NCI-H2029 treated with DMSO at 0.1 percent for 48 hours (cell line): ENCODE measurements around the gene SDK1.
"Not testable (repeated sequence)": the region's sequence is repeated elsewhere in the genome, so short reads cannot be mapped to it uniquely, and the experiment has no call there.

Source experiments
- DNase-seq: peaks from one replicate; lab custom pipeline; 2025; lab: John Stamatoyannopoulos, UW

Gene SDK1

DNA sequence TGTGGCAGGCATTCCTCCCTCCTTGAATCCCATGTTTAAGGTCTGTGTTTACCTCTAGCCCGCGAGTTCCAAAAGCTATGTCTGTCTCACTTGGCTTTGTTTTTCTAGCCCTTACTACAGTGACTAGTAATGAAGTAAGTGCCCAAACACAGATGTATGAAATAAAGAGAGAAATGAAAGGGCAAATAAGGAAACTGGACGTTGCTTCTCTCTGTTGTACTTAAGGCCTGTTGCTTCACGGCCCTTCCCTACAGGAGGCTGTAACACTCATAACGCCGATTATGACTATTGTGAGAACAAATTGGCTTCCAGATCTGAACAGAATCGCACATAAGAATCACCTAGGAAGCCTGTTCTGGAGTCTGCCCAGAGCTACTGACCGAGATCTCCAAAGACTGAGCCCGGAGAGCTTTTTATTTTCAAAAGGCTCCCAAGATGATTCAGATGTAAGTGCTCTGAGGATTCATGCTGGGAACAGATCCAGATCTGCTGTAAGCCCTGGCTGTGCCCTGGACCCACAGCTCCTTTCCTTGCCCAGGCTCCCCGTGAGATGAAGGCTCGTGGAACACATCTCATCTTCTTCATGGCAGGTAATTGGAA, 432.6 kb downstream of the SDK1 start:
- DNase-seq, result no peak

DNA sequence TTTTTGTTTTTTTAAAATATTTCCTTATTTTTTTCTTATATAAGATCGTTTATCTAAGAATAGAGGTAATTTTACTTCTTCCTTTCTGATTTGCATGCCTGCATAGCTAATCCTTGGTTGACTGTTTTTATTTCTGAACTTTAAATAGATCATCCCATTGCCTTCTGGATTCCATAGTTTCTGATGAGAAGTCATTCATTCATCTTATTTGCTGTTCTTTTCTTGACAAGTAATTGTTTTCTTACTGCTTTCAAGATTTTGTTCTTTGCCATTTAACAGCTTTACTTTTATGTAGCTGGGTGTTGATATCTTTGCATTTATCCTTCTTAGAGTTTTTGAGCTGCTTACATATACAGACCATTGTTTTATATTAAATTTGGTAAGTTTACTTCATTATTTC, 437.9 kb downstream of the SDK1 start:
- no peak for DNase-seq

DNA sequence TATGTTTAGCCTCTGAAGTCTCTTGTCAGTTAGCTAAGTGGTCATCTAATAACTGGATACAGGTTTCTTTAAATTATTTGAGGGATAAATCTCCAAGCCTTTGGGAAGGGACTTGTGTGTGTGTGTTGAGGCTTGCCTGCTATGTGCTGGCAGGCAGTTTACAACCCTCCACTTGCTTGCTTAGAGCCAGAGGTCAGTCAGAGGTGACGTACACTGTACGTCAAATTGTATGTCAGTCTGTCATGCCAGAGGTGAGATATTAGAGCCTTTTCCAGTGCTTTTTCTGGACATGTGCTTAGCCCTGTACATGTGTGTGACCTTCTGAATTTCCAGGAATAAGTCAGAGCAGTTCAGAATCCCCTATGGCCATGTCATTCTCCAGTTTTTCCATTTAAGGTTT, 438.9 kb downstream of the SDK1 start:
- no peak for DNase-seq

DNA sequence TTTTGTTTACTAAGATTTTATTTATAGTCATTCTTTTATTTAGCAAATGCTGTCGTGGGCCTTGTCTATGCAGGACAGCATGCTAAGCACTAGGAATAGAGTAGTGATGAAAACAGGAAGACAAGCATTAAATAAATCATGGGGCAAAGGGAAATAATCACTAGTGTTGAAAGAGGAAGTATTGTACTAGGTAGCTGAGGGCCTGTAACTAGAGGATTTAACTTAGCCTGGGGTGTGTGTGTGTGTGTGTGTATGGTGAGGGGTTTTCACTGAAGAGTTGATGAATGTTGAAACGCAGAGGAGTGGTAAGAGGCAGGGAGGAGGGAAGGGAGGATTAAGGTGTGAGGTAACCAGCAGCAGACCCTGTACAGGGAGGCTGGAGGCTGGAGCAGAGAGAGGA, 446.4 kb downstream of the SDK1 start:
- DNase-seq, result no peak

DNA sequence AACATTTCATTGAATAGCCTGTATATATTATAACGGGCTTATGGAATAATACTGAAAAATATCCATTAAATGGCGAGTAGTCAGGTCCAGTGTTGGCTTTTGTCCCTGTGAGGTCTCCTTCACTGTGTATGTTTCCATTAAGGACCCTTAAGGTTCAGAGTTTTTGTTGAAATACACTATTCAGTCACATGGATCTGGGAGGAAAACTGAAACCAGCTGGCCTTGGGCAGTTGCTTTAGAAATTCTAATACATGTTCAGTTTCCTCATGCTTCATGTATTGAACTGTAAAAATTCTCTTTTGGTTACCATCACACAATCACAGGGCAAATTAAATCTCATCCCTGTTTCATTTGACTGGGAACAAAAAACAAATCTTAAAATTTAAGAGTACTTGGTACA, 447.3 kb downstream of the SDK1 start:
- no peak for DNase-seq

DNA sequence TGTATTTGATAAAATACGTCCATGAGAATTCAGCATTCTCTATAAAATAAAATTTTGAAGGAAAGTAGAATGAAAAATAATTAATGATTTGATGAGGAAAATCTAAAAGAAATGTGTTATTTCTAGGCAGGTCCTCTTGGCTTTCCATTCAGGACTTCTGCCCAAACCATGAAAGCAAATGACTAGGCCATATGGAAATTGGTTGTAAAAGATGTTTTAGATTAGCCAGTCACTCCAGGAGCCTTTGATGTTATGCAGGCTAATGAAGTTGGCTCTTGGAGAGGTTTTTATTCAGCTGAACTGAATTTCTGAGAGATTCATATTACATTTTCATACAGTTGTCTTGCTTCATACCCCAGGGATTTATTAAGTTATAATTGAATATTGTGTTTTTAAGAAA, 452.8 kb downstream of the SDK1 start:
- no peak for DNase-seq

DNA sequence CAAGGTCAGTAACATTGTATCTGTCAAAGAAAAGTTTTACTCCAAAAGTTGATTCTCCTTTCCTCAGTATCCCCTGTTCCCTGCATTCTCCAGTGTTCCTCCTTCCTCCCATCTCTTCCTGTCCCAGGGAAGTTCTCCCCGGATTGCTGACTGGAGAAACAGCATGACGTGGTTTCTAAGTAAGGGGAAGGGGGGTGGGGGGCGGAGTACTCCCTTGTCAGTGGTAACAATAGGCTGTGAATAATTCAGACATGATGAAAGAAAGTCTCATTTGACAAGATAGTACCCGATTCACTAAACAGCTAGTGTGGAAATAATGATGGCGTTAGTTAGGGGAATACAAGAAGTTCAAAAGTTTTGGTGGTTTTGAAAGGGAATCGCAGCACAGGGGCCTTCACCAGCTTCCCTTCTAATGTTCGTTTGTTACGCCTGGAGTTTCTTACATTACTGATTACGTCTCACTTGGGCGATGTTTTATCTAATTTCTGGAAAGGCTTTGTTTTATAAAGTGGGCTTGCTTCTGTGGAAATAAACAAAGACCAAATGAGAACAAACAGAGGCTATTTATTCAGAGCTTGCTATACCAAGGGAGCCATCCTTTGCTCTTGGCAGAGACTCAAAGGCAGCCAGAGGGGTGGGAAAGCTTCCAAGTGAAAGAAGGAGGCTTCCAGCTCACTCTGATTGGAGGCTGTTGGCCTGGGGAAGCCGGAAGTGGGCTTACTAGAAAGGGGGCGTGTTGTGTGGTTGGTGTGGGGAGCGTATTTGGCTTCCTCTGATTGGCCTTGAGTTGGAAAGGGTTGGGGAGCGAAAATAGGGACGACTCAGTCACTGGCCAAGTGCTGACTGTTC, 453.7 kb downstream of the SDK1 start:
- DNase-seq, result peak; percentile 93

DNA sequence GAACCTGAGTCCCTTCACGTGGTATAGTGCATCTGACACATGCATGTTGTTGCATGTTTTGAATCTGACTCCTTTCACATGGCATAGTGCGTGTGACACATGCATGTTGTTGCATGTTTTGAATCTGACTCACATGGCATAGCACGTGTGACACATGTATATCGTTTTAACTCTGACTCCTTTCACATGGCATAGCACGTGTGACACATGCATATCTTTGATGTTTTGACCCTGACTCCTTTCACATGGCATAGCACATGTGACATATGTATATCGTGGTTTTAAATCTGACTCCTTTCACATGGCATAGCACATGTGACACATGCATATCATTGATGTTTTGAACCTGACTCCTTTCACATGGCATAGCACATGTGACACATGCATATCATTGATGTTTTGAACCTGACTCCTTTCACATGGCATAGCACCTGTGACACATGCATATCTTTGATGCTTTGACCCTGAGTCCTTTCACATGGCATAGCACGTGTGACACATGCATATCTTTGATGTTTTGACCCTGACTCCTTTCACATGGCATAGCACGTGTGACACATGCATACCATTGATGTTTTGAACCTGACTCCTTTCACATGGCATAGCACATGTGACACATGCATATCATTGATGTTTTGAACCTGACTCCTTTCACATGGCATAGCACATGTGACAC, 454.9 kb downstream of the SDK1 start:
- not testable (repeated sequence) for DNase-seq

DNA sequence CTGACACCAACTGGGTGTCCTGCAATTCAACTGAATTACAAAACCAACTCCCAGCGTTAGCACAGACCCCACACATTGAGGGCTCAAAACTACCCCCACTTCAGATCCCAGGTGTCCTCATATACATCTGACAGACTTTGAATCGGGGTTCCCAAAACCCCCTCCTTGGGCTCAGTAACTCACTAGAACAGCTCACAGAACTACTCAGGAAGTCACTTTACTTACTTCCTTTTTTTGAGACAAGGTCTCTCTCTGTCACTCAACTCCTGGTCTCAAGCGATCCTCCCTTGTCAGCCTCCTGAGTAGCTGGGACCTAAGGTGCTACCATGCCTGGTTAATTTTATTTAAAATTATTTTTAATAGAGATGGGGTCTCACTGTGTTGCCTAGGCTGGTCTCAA, 456.0 kb downstream of the SDK1 start:
- no peak for DNase-seq

DNA sequence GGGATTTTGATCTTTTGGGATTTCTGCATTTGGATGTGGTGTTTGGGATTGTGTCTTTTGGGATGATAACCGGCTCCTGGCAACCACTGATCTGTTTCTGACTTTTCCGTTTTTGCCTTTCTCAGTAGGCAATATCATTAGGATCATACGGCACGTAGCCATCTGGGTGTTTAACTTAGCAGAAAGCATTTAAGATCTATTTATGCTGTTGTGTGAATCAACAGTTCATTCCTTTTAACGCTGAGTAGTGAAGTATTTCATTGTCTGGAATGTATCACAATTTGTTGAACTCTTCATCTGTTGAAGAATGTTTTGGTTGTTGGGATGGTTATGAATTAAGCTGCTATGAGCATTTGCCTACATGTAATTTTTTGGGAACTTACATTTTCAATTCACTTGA, 459.6 kb downstream of the SDK1 start:
- DNase-seq, result no peak

DNA sequence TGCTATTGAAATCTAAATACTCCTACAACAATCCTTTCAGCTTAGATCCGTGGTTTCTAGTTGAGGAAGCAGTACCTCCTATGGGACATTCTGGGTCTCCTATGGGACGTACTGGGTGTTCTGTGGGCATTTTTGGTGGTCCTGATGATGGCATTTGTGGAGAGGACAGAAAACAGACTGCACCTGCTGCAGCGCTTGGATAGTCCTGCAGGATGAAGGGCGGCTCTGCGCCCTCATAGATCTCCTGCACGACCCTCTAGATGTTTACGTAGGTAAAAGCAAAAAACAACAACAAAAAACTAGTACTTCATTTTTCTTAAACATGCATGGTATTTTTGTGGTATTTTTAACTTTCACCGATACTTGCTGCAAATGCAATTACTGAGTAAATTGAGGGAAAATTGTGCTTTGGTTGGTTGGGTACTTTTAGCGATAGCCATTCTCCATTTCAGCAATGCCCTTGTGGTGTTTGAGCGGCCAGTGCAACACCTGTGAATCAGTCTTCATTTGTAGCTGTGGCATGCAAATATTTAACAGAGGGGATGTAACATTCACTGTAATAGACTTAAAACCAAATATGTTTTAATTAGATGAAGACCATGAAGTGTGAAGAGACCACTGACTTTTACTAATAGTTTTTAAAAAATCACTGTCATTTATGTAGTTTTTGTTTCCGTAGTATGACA, 461.2 kb downstream of the SDK1 start:
- DNase-seq, result no peak

DNA sequence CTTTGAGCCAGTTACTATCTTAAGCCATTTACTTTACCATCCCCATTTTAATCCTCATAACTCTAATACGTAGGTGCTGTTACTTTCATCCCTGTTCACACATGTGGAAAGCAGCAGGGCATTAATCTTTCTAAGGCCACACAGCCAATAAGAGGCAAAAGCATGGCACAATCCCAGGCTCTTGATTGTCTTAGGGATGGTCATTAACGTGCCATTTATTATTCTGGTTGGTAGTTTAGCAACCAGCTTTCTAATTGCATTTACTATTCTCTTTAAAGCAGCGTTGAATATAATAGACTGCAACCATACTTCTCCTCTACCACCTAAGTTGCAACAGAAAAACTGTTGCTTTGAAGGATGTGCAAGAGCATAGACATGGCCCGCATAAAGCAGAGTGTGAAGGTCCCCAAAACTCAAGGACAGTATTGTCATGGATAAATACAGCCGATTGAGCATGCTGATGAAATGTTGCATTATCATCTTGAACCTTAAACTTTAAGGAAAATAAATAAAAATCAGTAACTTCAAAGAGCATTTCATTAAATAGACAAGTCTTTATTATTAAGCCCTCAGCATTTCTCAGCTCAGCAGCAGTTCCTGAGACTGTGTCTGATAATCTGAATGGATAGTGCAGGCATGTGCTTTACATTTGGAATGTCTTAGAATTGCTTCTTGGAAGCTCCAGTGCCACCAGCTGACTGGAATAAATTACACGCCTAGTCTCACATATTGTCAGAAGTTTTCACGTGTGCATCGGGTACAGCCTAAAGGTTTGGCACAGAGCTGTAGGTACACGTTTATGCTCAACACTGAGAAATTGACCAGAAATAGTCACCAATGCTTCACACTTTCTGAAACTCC, 467.1 kb downstream of the SDK1 start:
- no peak for DNase-seq

DNA sequence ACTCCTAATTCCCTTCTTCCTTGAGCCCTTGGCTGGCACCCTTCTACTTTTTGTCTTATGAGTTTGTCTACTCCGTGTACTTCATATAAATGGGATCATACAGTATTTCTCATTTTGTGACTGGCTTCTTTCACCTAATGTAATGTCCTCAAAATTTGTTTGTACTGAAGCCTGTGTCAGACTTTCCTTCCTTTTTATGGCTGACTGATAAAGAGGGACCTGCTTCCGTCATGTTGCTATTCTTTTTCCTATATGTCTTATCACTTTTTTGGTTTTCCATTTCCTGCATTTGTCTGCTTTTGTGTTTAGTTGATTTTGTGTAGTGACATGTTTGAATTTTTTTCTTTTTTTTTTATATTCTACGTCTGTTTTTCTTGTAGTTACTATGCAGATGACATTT, 470.9 kb downstream of the SDK1 start:
- no peak for DNase-seq

DNA sequence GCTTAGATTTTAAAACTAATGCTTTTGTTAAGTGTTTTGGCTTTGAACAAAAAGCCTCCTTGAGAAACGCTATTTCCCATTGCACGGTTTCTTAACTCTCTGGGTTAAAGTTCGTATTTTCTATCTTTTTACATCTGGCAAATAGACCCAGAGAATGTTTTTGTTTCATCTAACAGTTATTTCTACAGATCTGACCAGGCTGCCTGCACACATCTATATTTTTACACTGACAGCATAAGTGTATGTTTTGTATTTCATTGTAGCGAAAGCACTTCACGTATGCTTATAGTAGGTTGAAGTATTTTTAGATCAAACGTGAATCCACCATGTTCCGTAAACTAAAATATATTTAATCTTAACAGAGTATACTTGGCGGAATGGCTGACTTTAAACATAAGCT, 477.3 kb downstream of the SDK1 start:
- no peak for DNase-seq

DNA sequence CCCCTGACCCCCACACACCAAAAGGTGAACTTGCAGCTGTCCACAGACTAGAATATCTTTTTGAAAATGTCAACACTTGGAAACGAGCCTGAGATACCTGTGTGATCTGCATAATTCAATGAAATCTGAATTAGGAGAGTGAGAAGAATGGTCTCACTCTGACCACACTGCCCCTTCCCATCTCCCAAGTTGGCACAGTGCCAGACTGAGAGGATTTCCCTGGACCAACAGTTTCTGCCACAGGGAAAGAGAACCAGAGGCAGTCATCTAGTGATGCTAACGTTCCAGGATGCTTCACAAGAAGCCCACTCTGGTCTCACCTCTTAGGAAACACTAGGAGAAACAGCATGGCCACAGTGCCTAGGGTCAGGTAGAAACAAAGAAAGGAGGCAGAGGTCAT, 479.0 kb downstream of the SDK1 start:
- no peak for DNase-seq

DNA sequence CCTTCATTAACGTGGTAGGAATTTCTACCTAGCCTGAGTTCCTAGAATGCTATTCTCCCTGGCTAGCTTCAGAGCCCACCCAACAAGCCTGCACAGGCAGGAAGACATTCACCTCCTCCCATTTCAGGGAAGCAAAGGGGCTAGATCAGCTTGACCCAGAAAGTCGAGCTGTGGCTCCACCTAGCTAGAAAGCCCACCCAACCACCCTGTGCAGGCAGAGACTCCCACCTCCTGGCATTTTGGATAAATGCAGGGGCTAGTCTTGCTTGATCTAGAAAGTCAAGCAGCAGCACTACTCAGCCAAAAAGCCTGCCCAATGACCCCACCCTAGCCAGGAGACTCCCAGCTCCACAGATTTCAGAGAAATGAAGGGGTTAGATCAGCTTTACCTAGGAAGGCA, 479.5 kb downstream of the SDK1 start:
- no peak for DNase-seq

DNA sequence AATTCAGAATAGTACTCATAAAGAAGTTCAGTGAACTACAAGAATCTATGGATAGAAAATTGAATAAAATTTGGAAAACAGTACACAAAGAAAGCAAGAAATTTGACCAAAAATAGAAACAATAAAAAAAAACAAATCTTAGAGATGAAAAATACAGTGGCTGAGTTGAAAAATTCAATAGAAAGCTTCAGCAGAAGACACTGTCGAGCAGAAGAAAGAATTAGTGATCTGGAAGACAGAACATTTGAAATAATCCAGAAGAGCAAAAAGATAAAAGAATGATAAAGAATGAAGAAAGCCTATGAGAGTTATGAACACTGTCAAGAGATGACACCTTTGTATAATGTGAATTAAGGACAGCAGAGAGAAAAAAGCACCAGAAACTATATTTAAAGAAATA, 480.6 kb downstream of the SDK1 start:
- DNase-seq, result no peak

DNA sequence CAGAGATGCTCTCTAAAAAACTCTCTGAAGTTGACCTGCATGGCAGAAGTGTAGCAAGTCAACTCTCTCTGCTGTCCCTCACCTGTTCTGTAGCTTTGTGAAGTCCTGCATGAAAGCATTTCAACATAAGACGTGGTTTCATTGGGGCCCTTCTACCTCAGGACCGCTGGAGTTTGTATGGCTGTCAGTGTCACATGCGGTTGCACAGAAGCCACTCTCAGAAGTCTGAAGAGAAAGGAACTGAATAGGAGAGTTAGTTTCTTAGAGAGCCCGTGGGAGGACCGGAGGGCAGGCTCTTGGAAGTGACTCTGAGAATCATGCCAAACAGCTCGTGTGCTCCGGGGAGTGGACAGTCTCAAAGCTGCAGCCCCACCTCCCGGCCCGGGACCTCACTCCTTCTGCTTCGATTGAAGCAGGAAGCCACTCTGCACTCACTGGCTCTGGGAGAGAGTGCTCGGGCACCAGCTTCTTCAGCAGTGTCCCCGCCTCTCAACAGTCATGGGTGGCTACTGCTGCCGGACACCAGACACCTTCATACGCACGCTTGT, 486.7 kb downstream of the SDK1 start:
- no peak for DNase-seq

DNA sequence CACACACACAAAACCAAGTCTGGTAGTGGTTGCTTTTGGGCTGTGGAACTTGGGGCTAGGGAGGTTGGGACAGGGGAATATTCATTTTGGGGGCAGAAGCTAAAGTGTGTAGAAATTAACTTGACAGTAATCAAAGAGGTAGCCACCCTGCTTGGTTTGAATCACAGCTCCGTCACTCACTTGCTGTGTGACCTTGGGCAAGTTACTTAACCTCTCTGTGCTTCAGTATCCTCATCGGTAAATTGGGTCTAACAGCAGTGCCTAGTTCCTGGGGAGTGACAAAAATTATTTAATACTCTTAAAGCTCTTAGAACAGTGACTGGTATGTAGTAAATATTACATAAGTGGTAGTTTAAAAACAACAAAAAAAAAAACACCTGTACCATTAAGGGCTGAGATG, 489.8 kb downstream of the SDK1 start:
- no peak for DNase-seq

DNA sequence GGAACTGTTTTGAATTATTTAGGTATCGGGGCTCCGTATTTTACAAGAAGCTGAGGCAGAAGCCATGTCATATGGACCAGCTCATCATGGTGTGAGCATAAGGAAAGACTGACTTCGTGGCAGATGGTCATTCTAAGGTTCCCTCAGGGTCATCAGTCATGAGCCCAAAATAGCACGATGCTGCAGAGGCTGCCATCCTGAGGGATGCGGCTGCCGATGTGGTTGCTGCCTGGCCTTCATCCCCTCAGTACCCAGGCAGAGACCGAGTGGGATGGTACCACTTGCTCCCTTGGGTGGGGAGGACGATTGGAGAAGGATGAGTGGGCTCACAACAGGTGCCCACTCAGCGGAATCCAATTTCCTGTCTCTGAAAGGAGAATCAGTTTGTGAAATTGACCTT, 490.3 kb downstream of the SDK1 start:
- no peak for DNase-seq

DNA sequence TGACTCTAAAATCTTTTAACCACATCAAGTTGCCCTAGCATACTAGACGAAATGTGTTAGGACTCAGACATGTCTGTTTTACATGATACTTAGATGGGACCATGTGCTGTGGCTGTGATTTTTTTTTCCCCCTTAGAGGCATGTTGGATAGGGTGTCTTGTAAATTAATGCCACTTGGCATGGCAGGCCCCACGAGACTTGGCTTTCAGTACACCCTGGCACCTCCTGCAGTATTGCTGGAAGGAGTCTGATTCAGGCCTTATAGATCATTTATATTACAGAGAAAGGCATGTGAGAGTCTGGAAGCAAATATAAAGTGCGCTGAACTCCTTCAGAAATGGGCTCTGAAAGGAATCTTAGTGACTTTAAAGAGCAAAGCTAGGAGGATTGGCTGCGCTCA, 494.1 kb downstream of the SDK1 start:
- no peak for DNase-seq

DNA sequence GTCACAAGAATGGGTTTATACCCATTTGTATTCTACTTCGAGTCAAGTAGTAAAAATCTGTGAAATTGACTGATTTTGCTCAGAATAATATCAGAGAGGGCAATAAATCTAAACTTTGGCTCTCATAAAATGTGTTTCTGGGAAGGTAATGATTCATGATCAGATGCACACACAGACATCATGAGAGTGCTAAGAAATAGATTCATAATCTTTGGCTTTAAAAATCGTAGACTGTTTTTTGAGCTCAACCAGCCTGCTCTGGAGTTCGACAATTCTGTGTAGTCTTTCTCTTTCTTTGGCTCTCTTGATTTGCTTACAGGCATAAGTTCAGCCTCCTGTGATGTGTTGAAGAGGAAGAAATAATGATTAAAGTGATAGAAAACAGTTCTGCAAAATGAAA, 494.7 kb downstream of the SDK1 start:
- no peak for DNase-seq
